EH (cell line): ENCODE measurements around the gene RHOXF2B.
"Not testable (repeated sequence)": the region's sequence is repeated elsewhere in the genome, so short reads cannot be mapped to it uniquely, and the experiment has no call there.

ENCODE experiments used
- DNase-seq: peaks from one replicate; pipeline ENCODE4 v3.0.0-alpha.2; 2015; ENCODE audit warnings: low read depth

Gene RHOXF2B

GRCh38 chrX:120077590-120077989 lies at the start of gene RHOXF2B:
Gene RHOXF2B (minus strand): TSS chrX:120077690. CDS start chrX:120077552, 138 bp downstream.
- not testable (repeated sequence) for DNase-seq

GRCh38 chrX:120125444-120125843 lies 48.0 kb upstream of the RHOXF2B start:
- DNase-seq: peak; percentile 5

- DNase-seq: peak; percentile 34
Observed at GRCh38 chrX:120120223-120120622, 42.7 kb upstream of the RHOXF2B start.

GRCh38 chrX:120115438-120115963 lies 38.0 kb upstream of the RHOXF2B start, which contains the start of gene RHOXF1:
Gene RHOXF1 (minus strand): TSS chrX:120115913. CDS start chrX:120115862, 51 bp downstream.
- no peak for DNase-seq

GRCh38 chrX:120111611-120112010 lies 34.1 kb upstream of the RHOXF2B start:
- no peak for DNase-seq

GRCh38 chrX:120109378-120109777 lies 31.9 kb upstream of the RHOXF2B start:
- no peak for DNase-seq

GRCh38 chrX:120104707-120105106 lies 27.2 kb upstream of the RHOXF2B start:
- not testable (repeated sequence) for DNase-seq

- not testable (repeated sequence) for DNase-seq
Observed at GRCh38 chrX:120101057-120101456, 23.6 kb upstream of the RHOXF2B start.

- no peak for DNase-seq
Observed at GRCh38 chrX:120090208-120090607, 12.7 kb upstream of the RHOXF2B start.

GRCh38 chrX:120087289-120088017 lies 10.0 kb upstream of the RHOXF2B start:
- DNase-seq: peak; percentile 2

GRCh38 chrX:120085553-120086185 lies 8.2 kb upstream of the RHOXF2B start:
- DNase-seq: not testable (repeated sequence)

- not testable (repeated sequence) for DNase-seq
Observed at GRCh38 chrX:120066169-120066568, 11.3 kb downstream of the RHOXF2B start.

GRCh38 chrX:120042712-120043111 lies 34.8 kb downstream of the RHOXF2B start:
- DNase-seq: not testable (repeated sequence)

GRCh38 chrX:120042247-120042646 lies 35.2 kb downstream of the RHOXF2B start:
- DNase-seq: not testable (repeated sequence)

- not testable (repeated sequence) for DNase-seq
Observed at GRCh38 chrX:120040176-120040575, 37.3 kb downstream of the RHOXF2B start.

- not testable (repeated sequence) for DNase-seq
Observed at GRCh38 chrX:120039087-120039733, 38.3 kb downstream of the RHOXF2B start.

GRCh38 chrX:120036704-120037103 lies 40.8 kb downstream of the RHOXF2B start:
- no peak for DNase-seq

GRCh38 chrX:120035522-120036309 lies 41.8 kb downstream of the RHOXF2B start:
- not testable (repeated sequence) for DNase-seq

- DNase-seq: no peak
Observed at GRCh38 chrX:120029354-120029753, 48.1 kb downstream of the RHOXF2B start.

GRCh38 chrX:120023259-120023658 lies 54.2 kb downstream of the RHOXF2B start:
- DNase-seq: no peak

GRCh38 chrX:120022763-120023162 lies 54.7 kb downstream of the RHOXF2B start:
- DNase-seq: no peak
